Adrenal gland (tissue), 5 donors: ENCODE data around the gene SYNE1.
A peak's percentile ranks its signal among the peaks of the same experiment; 100 is the strongest.

Experiments used
- CTCF ChIP-seq, 6 experiments: fragments of 450-650 bp in 4 of 6; fragments of 200-600 bp in 2 of 6; sonication (generic) in 1 of 6; IDR thresholded peaks; 1 replicate in 5 of 6; 2 replicates in 1 of 6; pipeline versions ENCODE4 v1.5.1 to v1.8.0; 2016 to 2021; ENCODE audit warnings: antibody characterized with exemption in 6 of 6, mild to moderate bottlenecking in 2 of 6, moderate library complexity in 1 of 6
- POLR2A ChIP-seq, 2 donors: fragments of 450-650 bp; IDR thresholded peaks; one replicate each; pipeline ENCODE4 v1.6.1; 2017; ENCODE audit warnings: antibody characterized with exemption in 2 of 2, mild to moderate bottlenecking in 2 of 2, moderate library complexity in 1 of 2
- donor health status: DM: no; HTN: no; CAD: no.

- TF ChIP-seq CTCF (IDR thresholded peaks at IDR 0.05) = peak; percentile 35 to 65 (median 56)
- peak; percentile 64 to 73 for TF ChIP-seq POLR2A (IDR thresholded peaks at IDR 0.05)
Observed at GRCh38 chr6:152301765-152302568, 335.2 kb downstream of the SYNE1 start.
